HG02885 (cell line): ENCODE results near the gene NPW.
A peak's percentile ranks its signal among the peaks of the same experiment; 100 is the strongest.

Experiments used
- ATAC-seq: cut with Tn5 transposase; IDR thresholded peaks from one replicate; pipeline ENCODE4 v1.9.1; 2021; ENCODE audit warnings: mild to moderate bottlenecking; ENCODE audit not compliant: unreplicated experiment, poor library complexity

Gene NPW

DNA sequence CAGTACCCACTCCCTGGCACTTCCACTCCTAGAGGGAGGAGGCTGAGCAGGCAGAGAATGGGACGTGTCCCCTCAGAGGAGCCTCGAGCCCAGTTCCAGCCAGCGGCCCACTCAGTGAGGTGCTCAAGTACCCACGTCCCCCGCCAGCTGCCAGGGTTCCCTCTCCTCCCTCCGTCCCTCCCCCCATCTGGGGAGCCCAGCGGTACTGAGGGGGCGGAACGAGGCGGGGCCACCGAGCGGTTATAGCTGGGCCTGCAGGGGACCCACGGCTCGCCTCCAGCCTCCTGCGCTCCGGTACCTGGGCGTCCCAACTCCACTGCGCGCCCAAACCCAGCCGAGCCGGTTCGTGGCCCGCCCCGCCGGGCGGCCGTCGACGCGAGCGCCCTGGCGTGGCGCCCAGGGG is at the start of gene NPW:
NPW (plus strand) TSS at position 268 of the 403 bp plus-strand sequence.
- no peak for ATAC-seq

DNA sequence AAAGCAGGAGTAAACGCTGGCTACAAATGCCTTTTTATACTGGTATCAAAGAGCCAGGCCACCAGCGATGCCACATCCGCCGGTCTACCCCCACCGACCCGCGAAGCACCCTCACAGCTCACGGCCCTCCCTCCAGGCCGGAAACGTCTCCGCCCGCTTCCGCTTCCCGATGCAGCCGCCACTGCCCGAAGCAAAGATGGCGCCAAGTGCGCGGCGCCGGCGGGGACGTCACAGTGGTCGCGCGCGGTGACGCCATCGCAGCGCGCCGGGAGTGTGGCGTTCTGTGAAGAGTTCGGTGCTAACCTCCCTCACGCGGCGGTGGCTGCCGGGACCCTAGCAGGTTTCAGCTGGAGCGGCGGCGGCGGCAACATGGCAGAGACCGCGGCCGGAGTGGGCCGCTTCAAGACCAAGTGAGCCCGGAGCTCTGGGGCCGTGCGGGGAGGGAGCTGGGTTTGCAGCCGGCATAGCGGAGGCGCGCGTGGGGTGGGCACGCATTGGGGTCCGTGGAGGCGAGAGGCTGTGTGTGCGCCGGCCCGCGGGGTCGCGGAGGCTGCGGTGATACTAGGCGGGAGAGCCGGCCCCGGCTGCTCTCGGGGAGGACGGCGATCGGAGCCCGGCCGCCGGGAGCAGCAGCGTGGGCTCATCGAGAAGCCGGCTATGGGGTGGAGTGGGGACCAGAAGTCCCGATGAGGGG is 47.6 kb upstream of the NPW start, which contains the start of gene TBL3:
TBL3 (plus strand) TSS at position 258 of the 694 bp plus-strand sequence; CDS start at position 370, 112 bp downstream.
- peak; percentile 92 for ATAC-seq

DNA sequence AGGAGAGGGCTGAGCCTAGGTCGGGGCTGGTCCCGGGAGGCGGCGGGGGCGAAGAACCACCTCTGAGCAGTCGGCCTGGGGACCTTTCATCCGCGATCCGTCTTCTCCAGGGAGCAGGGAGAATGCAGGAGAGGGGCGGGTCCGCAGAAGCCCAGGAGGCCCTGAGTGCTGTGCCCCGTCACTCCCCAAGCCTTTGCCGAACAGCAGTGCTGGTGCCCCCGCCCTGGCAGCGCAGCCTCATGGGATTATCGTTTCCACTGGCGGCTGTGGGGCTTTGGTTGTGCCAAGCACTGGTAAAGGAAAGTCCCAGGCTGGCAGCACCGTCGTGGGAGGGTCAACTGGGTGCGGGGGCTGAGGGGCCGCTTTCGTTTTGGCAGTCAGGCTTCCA is 47.1 kb upstream of the NPW start:
- no peak for ATAC-seq

DNA sequence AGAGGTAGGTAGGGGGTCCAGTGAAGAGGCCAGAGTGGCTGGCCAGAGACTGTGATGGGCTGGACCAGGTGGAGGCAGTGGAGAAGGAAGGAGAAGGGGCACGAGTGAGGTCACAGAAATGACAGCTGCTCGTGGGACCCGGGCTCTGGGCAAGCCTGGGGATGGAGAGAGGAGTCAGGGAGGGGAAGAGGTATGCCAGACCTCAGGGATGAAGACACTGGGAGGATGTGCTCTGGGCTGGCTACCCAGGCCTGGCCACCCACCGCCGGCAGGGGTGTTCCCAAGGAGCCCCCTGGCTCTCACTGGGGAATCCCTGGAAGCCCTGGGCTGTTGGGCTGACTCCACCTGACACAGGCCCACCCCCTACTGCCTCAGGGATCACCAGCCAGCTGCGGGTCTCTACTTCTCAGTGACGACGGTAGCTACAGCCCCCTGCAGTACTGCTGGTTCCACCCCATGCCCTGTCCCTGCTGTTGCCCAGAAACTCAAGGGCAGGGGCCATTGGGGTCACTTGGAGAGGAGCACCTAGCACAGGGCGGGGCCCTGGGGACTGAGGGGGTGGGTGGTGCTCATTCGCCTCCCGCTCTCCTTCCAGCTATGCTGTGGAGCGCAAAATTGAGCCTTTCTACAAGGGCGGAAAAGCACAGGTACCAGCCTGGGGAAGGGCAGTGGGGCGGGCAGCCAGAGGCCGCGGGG is 46.0 kb upstream of the NPW start:
- ATAC-seq = no peak

DNA sequence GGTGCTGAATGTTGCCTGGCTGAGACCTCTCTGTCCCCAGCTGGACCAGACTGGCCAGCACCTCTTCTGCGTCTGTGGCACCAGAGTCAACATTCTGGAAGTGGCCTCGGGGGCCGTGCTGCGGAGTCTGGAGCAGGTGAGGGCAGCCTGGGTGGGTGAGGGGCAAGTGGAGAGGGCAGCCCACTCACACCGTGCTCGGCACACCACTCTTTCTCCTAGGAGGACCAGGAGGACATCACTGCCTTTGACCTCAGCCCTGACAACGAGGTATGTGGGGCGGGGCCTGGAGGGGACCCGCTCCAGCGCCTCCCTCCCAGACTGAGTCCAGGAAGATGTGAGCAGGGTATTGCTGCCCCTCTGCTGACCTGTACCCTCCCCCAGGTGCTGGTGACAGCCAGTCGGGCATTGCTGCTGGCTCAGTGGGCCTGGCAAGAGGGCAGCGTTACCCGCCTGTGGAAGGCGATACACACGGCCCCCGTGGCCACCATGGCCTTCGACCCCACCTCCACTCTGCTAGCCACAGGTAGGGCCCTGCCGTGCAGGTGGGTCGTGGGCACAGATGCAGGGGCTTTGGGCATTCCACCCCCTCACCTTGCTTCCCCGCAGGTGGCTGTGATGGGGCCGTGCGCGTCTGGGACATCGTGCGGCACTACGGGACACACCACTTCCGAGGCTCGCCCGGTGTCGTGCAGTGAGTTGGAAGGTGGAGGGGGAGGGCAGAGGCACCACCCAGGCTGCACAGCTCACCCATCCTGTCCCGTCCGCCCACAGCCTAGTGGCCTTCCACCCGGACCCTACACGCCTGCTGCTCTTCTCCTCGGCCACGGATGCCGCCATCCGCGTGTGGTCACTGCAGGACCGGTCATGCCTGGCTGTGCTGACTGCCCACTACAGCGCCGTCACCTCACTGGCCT is 45.2 kb upstream of the NPW start:
- ATAC-seq = no peak

DNA sequence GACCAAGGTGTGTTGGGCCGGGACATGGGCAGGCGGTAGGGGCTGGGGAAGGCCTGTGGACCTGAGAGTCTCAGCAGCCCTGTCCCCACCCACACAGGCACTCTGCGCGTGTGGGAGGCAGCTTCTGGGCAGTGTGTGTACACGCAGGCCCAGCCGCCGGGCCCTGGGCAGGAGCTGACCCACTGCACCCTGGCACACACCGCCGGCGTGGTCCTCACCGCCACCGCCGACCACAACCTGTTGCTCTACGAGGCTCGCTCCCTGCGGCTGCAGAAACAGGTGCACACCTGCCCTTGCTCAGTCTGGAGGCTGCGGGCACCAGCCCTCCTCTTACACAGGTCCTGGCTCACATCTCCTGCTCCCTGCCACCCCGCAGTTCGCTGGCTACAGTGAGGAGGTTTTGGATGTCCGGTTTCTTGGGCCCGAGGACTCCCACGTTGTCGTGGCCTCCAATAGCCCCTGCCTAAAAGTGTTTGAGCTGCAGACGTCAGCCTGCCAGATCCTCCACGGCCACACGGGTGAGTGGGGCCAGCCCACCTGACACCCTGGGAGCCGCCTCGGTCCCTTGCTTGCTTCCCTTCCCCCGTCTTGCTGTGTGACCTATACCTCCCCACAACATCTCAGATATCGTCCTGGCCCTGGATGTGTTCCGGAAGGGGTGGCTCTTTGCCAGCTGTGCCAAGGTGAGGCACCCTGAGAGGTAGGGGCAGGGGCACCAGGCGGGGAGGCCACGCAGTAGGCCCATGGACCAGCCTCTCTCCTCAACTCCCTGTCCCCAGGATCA is 44.0 kb upstream of the NPW start:
- no peak for ATAC-seq

DNA sequence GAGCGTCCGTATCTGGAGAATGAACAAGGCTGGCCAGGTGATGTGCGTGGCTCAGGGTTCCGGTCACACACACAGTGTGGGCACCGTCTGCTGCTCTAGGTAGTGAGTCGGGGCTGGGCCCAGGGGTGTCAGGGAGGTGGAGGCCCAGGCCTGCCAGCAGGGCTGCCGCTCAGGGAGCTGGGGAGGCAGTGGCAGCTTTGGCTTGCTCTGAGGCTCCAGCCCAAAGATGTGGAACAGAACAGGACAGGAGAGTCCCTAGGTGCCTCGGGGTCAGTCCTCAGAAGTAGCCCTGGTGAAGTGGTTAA is 43.4 kb upstream of the NPW start:
- ATAC-seq = no peak

DNA sequence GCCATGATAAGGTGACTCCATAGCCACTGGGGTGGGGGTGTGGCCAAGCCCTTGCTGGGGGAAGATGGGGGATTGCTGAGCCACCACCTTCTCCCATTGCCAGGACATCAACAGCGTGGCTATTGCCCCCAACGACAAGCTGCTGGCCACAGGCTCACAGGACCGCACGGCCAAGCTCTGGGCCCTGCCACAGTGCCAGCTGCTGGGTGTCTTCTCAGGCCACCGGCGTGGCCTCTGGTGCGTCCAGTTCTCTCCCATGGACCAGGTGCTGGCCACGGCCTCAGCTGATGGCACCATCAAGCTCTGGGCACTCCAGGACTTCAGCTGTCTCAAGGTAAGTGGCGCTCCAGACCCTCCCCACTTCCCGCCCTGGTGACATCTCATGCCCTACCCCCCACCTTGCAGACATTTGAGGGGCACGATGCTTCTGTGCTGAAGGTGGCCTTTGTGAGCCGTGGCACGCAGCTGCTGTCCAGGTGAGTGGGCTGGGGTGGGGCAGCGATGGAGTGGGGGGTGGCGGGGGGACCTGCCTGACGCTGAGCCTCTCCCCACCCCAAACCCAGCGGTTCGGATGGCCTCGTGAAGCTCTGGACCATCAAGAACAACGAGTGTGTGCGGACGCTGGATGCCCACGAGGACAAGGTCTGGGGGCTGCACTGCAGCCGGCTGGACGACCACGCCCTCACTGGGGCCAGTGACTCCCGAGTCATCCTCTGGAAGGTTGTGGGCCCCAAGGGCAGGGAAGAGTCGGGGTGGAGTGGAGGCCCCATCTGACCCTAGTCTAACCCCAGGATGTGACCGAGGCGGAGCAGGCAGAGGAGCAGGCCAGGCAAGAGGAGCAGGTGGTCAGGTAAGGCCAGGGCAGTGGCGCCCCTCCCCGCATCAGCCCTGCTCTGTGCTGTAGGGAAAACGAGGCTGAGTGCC is 42.4 kb upstream of the NPW start:
- no peak for ATAC-seq

DNA sequence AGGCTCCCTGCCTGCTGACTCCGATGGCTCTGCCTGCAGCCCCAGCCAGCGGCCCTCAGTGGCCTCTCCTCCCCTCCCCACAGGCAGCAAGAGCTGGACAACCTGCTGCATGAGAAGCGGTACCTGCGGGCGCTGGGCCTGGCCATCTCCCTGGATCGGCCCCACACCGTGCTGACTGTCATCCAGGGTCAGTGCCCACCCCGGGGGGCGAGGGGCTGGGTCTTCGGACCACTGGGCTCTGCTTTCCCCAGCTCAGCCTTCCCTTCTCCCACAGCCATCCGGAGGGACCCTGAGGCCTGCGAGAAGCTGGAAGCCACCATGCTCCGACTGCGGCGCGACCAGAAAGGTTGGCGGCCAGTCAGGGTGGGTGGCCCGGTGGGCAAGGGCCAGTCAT is 41.7 kb upstream of the NPW start:
- no peak for ATAC-seq

DNA sequence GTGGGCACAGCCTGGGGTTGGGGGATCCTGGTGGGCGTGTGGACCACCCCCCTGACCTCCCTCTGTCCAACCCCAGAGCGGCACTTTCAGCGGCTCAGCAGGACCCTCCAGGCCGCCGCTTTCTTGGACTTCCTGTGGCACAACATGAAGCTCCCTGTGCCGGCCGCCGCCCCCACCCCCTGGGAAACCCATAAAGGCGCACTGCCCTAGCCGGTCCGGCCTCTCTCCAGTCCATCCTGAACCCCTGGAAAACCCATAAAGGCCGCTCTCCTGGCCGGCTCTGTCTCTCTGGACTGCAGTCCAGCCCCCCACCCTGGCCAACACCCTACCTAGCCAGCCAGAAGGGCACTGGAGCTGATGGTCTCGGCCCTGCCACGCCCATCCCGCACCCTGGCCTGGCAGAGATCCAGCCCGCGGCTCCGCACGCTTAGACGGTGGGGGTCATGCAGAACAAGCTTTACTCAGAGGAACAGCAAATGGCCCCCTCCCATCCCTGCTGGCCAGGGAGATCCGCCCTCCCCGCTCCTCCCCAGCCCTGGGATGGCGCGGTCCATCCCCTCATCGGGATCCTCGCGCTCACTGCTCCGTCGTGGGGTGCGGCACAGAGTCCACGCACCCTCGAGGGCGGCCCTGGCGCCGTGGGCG is 41.0 kb upstream of the NPW start:
- ATAC-seq = no peak

DNA sequence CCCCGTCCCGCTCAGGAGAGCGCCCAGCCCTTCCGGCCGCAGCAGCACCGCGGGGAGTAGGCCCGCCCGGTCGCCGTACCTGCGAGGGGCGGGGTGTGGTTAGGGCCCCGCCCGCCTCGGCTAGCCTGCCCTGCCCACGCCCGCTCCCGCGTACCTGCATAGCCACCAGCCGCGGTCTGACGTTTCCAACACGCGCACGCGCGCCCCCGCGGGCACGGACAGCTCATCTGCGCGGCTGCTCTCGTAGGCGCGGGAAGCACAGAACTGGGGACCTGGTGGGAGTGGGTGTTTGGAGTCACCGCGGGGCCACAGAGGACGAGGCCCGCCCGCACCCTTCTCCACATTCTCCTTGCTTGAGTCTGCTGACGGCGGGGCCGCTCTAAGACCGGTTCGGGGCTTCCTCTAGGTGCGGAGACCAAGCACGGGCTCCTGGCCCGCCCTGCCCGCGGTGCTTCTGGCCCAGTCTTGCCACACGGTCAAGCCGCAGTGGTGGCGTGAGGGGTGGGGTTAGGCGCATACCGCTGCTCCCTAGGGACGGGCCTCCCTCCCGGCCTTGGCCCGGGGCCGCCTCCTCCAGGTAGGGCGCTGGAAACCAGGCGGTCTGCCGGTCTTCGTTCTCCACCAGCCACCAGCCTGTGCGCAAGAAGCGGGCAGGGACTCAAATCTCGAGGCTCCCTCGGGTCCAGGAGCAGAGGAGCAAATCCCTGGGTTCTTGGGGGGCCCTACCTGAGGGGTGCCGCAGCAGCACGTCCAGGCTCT is 40.1 kb upstream of the NPW start:
- ATAC-seq = no peak

DNA sequence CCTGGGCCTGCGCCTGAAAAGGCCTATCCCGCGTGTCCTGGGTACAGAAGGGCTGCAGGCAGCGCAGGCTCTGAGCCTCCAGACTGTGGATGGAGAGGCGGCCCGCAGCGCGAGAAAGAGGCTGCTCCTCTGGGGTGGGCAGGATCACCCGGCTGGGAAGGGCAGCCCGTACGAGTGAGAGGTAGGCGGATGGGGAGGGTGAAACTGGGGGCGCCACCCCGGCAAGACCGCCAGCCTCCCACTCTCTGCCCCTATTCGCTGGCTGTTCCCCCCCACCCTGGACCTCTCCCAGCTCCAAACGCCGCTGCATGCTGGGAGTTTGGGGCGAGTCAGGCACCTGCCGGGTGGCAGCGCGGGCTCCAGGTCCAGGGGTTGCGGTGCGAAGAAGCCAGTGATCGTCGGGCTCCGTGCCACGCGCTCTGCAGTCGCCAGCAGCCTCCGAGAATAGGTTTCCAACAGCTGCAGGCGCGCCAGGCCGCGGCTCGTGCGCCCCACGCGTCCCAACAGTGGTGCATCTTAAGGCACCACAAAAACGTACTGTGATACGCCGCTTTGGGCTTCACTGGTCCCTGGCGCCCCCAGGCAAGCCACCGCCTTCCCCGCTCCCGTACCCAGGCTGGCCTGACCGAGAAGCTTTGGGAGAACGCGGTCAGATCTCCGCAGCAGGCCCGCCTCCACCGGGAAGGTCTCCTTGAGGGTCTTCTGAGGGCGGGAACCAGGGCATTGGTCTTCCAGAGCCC is 39.4 kb upstream of the NPW start:
- no peak for ATAC-seq

DNA sequence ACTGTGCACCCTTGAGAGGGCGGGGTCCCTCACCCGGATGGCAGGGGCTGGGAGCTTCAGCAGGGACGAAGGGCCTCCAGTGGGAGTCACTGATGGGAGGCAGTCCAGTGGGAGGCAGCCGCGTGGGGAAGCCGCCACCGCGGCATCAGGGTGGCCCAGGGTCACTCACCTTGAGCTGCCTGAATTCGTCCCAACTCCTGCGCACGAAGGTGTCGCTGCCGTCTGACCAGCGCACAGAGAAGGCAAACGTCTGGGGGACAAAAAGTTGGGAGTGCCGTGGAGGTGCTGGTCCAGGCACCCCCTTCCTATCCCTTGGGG is 38.9 kb upstream of the NPW start:
- no peak for ATAC-seq

DNA sequence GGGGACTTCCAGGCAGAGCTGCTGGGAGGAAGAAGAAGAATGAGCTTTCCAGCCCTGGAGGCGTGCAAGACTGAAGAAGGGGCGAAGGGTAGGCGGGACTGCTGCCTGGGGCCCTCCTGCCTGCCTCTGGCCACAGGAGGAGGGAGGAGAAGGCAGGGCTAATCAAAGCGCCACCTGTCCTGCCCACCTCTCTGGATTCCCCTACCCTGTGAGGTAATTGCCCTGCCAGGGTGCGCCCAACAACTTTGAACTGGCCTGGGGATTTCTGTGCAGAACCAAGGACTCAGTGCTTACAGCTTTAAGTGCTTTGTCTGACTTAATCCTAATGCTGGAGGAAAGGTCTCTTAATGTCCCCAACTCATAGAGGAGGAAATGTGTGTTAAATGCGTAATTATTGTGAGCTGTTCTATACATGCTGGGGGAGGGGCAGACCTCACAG is 38.2 kb upstream of the NPW start, which contains the start of gene NOXO1:
NOXO1 (minus strand) TSS at position 72 of the 439 bp plus-strand sequence. CDS start 290 bp downstream, outside the sequence.
- ATAC-seq = no peak

DNA sequence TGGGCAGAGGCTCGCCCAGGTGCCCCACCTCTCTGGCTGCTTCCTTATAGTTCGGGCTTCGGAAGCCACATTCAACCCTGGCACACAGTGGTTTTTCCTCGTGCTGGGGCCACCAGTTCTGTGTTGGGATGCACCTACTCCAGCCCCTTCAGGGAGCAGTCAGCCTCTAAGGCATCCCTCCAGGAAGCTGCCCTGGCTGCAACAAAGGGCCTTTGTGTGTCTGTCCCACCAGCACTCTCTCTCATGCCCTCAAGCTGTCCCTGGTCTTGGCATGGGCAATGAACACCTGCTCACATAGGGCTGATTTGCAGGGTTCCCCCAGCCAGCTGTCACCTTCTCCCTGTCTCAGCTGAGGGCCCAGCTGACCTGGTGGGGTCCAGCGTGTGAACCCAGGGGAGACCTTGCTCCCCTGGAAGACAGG is 37.6 kb upstream of the NPW start:
- ATAC-seq = no peak

DNA sequence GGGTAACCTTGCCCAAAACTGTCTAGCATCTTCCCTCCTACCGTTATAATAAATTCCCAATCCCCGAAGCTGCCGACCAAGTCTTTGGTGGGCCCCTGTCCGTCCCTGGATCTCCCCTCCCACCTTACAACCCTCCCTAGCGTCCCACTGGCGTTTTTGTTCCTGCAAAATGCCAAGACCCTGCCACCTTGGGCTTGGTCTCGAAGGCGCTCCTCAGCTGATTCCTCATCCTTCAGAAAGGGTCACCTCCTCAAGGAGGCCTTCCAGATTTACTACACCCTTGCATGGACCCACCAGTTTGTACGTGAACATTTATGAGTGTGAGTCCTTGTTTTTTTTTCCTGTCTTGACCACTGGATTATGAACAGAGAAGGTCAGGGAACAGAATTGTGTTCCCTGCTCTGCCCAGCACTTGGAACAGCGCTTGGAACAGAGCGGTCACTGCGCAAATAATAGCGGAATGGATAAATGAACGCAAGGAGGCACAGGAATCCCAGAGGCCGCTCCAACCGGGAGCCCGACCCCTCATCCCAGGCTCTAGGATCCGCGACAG is 36.5 kb upstream of the NPW start:
- no peak for ATAC-seq
